SIG-M5 treated with dmso at 0.1 percent for 504 hours (cell line): ENCODE results near the gene NAPEPLD.
"Not testable (repeated sequence)": the region's sequence is repeated elsewhere in the genome, so short reads cannot be mapped to it uniquely, and the experiment has no call there.

Experiments
- DNase-seq: peaks from one replicate; lab custom pipeline; 2025; ENCODE audit not compliant: unreplicated experiment; lab: John Stamatoyannopoulos, UW

Gene NAPEPLD

DNA sequence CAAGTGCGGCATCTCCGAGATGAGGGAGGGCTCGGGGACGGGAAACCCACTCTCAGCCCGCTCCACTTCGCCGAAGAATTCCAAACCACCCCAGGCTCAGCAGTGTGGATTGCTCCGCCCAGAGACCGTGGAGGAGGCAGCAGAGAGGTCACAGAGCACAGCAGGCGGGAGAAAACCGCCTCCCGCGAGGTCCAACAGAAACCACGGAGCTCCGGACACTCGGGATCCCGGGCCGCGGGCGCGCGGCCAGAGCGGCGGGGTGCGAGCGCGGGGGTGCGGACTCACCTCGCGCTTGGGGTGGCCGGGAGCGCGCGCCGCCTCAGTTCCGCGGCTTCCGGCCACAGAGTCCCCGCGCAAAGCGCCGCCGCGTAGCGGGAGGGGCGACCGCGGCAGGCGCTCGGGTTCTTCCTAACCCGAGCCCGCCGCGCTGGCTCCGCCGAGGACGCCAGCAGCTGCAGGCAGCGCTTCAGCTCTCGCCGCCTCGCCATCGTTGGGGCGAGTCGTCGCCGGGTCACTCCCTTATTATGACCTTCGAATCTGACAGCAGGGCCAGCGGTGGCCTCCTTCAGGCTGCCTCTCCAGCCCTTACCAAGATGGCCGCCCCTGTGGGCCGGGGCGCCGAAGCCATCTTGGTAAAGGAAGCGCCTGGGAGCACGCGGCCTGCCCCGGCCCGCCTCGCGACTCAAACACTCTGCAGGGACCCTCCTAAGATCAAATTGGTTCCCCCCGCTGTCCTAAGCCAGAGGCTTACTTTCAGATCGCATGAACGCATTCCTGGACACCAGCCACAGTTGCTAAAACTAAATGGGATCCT lies at the start of gene NAPEPLD:
NAPEPLD (minus strand) TSS at position 106 of the 814 bp plus-strand sequence. CDS start 20,323 bp downstream, outside the sequence.
- peak; percentile 72 for DNase-seq

DNA sequence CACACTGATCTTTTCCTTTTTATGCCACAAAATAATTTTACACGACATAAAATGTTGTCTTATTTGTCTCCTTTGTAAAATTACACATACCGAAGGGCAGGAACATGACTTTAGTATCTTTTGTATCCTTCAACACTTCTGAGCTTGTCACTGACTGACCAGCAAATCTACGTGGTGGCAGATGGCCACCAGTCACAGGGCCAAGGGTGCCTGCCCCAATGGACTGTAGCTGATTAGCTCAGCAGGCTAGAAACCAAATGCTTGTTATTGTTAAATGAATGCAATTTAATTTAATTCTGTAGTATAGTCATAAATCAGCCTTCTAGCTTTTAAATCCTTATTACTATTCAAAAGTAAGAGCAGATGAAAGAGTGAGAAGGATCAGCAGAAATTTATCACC lies 49.2 kb upstream of the NAPEPLD start:
- DNase-seq = not testable (repeated sequence)

DNA sequence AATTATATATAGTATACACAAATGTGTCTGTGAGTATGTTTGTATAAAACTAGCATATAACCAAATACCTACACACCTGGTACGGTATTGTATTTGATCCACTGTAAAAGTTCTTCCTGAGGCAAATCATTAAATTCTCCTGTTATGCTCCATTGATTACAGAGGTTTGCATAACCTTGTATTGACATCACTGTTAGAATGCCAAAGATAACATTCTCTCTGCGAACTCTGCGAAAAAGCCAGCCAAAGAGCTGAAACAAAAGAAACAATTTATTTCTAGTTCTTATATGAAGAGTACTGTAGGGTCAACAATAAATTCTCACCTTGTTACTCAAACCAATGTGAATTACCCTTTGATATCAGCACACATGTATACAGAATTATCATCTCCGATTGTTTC lies 46.5 kb upstream of the NAPEPLD start:
- DNase-seq = not testable (repeated sequence)

DNA sequence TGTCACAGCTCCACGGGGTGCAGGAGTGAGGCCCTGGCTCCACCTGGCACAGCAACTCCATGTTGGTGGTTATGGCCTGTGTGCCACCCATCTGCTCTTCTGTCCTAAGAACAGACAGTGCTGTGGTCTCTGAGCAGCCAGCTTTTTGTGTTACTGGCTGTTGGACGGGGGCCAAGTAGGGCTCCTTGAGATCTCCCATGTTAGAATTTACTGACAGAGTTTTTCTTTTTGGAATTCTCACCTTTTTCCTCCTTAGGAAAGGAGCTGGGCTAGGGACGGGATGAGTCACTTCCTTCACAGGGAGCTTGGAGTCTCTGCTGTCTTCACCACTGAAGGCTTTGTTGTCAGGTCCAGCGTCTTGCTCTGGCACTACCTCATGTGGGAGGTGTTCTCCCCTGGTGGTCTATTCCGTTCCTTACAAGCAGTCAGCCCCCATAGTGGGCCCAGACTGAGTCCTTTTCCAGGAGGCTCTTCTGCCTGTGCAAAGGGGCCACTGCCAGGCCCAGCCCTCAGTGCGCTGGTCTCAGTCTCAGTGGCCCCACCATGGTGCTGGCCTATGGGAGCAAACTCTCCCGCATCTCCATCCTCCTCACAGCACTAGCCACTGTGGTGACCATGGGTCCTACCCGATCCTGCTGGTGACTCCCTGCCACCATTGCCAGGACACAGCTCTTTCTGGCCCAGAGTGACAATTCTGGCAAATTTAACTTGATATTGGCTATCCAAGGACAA lies 23.7 kb upstream of the NAPEPLD start:
- not testable (repeated sequence) for DNase-seq

DNA sequence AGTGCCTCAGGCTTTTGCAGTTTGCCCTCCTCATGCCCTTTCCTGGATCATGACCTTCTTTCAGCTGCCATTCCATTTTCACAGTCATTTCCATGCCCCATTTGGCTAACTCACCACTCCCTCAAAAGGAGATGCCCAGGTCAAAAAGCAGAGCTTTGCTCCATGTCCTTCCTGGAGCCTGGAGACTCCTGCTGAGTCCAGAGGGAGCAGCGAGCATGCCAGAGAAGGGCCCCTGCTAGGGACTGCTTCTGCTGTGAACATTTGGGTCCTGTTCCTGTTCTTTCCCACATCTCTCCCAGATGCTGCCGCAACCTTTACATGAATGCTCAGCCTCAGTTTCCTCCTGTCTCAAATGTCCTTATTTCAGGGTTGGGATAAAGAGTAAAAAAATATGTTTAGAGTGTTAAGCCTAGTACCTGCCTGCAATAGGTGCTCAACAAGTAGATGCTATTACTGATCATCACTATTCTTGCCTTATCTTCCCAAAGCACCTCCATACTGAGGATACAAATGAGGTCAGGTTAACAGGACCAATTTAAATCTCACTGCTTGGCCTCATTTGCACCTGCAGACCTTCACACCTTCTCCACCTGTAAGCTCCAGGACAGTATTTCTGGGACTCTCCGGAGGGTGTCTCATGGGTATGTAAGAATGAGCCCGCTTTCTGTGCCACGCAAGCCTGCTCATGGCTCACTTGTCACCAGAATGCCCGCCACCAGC lies 23.0 kb upstream of the NAPEPLD start:
- DNase-seq = not testable (repeated sequence)

DNA sequence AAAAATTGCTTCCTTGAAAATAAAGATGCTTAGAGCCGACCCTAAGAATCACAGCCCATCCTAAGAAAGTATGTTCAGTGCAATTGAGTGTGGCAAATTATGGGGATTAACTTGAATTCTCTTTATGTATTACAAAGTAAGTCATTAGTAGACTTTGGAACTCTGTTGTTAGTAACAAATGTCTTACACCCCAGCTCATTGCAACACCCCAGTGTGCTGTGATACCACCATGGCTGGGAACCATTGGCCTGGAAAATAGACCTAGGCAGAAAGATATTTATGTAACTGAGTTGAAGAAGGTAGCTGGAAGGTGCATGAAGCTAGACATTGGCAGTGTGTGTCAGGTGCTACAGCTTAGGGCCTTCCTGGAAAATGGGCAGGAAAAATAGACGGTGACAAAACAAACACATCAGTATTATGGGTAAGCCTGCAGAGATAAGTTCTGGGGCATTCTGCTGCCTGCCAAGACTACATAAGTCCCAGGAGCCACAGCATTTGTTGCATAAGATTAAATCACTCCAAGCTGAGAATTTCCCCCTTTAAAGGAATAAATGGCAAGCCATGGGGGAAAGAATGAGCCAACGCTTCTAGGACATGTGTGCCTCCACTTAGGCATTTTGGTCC lies 18.1 kb upstream of the NAPEPLD start:
- DNase-seq = not testable (repeated sequence)

DNA sequence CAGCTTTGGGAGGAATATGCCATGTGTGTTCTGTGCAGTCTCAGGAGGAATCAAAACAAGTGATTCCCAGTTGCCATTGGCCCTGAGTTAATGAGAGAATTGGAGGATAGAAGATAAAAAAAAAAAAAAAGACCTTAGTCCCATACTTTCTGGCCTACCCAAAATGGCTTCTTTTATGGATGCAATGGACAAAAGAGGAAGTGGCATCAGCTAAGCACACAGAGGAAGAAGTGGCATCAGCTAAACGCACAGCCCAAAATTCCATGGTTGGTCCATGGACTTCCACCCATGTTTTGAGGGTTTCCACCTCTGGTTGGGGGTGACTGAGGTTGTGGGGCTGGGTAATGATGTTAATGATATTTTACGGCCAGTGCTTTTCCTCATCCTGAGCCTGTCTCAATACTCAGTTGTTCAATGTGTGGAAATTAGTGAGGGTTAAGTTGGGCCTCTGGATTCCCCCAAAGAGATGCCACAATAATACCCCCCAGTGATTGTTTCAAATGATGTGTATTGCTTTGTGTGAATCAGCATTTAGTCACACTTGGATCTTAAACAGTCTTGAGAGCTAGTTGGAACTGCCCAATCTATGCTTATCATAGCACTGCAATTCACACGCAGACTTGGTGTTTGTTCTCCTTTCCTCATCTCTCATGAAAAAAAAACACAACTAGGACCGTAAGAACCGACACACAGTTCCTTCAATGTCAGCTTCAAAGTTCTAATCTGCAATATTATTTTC lies 14.4 kb upstream of the NAPEPLD start:
- not testable (repeated sequence) for DNase-seq

DNA sequence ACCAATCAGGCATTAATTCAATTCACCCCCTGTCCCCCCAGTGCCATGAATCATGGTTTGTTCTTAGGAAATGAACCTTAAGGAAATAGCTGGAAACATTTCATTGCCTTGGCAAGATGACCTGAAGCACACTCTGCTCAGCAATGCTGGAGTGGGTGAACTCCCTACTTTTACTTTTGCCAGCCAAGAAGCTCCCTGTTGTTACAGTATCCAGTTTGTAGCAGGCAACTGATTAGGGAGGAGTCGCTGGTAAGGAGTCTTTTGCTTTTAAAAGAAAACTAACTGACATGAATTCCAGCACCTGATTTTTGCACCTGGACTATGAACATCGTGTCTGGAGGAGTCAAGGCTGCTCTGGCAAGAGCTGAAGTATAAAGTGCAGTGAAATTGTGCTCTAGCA lies 13.7 kb upstream of the NAPEPLD start:
- DNase-seq = not testable (repeated sequence)

DNA sequence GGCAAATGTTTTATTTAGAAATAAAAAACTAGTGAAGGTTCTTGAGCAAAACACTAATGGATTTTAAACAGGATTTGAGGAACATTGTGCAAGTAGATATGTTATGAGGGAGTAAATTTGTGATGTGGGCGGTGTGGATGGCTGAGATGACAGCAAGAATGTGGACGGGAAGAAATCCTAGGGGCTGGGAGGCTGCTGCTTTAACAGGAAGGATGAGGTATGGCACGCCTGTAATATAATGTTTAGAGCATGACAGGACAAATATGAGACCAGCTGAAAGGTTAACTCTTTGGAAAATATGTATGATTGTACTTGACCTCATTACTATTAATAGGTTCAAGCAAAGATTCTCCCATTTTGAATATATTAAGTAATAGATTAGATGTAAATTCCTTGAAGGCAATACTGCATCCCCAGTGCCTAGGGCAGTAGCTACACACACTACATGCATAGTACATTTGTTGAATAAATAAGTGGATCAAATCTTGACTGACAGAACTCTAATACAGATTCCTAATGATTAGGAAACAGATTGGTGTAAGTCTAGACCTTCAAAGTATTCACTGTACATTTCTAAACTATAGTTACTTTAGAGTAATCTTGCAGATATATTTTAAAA lies 13.2 kb upstream of the NAPEPLD start:
- DNase-seq = not testable (repeated sequence)

DNA sequence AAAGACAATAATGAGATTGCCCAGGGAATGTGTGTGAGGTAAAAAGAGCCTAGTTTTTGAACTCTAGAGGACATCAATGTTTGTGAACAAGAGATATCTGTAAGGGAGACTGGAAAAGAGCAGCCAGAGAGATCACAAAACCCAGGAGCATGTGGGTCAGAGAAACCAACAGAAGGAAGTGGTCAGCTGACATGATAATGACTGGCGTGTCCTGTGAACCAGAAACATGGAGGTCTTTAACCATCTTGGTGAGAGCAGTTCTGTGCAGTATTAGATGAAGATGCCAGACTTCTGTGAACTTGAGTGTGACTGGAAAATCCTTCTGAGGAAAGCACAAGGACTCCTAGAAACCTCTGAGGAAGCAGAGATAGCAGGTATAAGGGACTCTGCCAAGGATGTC lies 10.2 kb upstream of the NAPEPLD start:
- DNase-seq = not testable (repeated sequence)

DNA sequence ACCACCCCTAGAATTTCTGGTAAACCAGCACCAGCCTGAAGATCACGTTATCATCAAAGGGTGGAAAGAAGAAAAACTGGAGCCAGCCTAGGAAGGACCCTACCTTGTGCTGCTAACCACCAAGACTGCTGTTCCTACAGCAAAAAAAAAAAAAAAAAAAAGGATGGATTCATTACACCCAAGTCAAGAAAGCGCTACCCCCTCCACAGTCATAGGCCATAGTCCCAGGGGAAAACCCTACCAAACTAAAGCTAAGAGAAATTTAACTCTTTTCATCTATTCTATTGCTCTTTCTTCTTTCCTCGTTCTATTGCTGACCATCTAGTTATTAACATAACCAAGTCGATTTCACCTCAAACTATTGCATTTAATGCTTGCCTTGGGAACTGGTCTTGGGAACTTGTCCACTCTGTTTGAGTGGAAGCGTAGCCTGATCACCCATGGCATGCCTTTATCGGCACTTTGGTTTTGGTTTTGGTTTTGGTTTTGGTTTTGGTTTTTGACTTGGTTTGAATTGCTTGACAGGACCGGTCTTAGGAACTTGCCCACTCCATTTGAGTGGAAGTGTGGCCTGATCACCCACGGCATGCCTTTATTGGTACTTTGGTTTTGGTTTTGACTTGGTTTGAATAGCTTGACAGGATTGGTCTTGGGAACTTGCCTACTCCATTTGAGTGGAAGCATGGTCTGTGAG lies 6.6 kb upstream of the NAPEPLD start:
- not testable (repeated sequence) for DNase-seq

DNA sequence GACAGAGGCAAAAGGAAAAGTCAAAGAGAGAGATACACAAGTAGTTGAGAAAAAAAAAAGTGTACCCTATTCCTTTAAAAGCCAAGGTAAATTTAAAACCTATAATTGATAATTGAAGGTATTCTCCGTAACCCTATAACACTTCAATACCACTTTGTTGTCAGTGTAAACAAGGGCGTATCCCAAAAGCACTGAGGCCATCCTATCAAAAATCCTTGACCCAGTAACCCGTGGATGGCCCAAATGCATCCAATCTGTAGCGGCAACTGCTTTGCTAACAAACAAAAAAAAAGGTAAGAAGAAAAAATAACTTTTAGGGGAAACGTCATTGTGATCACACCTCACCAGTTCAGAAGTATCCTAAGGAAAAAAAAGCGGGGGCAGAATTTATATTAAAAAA lies 5.1 kb upstream of the NAPEPLD start:
- DNase-seq = no peak

DNA sequence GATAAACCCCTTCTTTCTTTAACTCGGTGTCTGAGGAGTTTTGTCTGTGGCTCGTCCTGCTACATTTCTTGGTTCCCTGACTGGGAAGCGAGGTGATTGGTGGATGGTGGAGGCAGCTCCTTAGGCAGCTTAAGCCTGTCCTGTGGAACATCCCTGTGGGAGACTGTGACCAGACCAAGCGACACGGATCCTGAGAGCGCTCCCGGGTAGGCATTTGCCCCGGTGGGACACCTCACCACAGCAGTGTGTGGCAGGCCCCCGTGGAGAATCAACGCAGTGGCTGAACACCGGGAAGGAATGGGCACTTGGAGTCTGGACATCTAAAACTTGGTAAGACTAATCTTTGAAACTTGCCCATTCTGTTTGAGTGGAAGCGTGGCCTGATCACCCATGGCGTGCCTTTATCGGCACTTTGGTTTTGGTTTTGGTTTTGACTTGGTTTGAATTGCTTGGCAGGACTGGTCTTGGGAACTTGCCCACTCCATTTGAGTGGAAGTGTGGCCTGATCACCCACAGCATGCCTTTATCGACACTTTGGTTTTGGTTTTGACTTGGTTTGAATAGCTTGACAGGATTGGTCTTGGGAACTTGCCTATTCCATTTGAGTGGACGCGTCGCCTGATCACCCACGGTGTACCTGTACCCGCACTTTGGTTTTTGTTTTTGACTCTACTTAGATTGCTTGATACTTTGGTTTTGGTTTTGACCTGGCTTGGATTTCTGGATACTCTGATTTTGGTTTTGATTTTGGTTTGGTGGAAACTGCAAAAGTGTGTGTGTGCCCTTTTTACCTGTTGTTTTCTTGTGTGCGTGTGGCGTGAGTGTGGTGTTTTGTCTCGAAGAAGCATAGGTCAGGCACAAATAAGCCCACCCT lies 4.1 kb upstream of the NAPEPLD start:
- DNase-seq = not testable (repeated sequence)

DNA sequence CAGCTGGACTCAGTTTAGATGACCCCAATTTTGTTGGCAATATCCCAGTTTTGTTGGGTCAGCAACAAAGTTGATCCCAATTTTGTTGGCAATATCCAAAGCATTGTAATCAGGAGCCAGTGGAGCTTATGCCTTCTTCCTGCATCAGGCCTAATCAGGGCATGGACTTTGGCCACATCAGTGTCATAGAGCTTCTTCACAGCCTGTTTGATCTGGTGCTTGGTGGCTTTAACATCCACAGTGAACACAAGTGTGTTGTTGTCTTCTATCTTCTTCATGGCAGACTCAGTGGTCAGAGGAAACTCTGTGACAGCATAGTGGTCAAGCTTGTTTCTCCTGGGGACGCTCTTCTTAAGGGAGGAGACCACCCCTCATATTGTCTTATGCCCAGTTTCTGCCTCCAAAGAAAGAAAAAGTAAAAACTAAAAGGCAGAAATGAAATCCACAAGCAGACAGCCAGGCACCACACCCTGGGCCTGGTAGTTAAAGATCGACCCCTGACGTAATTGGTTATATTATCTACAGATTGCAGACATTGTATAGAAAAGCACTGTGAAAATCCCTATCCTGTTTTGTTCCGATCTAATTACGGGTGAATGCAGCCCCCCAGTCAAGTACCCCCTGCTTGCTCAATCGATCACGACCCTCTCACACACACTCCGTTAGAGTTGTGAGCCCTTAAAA lies 3.2 kb upstream of the NAPEPLD start:
- not testable (repeated sequence) for DNase-seq

DNA sequence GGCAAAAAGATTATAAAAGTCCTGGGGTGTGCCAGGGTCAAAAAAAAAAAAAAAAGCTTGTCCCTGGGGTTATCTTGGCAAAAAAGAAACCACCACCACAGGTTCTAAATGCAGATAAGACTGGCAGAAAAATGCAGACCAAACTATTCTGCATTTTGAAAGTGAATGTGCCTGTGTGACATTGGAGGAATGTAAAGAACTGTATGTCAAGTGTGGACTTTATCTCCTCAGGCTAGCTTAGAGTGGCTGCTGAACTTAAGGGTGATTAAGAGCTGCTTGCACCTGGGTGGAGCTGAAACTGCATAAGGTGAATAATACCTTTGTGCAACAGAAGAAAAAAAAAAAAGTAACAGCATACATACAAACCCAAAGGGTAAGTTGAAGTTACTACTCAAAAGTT lies 1.3 kb upstream of the NAPEPLD start:
- DNase-seq = no peak

DNA sequence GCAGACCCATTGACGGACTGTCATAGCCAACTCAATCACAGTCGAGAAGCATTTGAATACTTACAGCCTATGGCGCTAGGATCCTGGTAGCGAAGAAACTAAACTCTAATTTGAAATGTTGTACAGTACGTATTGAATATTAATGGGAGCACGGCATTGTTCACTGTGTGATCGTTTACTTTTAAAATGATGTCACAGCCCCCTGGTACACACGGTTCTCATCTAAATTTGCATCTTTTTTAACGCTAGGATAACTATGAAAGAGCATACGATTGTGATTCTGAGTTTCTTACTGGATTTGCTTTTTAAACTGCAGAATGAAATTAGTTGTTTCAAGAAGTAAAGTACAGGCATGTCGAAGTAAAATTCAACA lies 895 bp upstream of the NAPEPLD start:
- DNase-seq = no peak

DNA sequence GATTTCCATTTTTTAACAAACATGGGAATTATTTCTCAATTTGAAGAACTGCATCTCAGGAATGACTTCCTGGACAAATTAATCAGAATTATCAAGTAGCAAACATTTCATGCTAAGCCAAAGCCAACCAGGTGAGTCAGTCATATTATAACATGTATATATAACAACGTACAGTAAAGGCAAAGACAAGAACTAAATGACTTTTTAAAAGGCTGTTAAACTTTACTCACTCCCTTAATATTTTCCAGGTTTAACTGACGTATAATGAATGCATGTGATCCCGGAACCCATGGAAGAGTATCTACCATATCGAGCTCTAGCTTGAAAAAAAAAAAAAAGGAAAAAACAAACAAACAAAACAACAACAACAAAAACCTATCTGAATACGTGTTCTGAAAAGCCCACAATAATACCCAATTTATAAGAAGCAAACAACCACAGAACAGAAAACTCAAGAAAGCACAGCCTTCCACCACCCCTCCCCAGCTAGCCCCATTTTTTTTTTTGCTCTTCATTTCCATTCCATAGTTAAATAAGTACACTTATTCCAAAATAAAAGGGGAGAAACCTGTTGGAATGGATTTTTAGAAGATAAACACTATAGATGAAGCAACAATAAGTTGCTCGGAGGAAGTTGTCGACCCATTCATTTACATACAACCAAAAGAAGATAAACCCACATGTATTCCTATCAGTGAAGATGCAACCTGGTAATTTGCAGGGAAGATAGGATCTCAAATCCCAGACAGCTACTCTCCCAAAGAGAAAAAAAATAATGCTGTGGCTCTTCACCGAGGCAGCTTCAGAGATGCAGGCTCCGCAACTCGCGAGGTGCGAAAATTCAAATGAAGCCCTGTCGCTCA lies 537 bp downstream of the NAPEPLD start:
- no peak for DNase-seq
